IMR-90 (cell line): Measurements from ENCODE around the gene STAP1.

ENCODE experiments used
- POLR2A ChIP-seq: IDR thresholded peaks from 2 replicates; pipeline ENCODE4 v1.6.1; 2012; ENCODE audit warnings: mild to moderate bottlenecking, low read depth, low read length
- TF ChIP-seq, protein P1 (sequence below): conservative IDR thresholded peaks from 2 replicates; pipeline ENCODE4 v1.5.1; 2012; ENCODE audit warnings: mild to moderate bottlenecking, low read depth, low read length, improper control_type of control experiment

DNA sequence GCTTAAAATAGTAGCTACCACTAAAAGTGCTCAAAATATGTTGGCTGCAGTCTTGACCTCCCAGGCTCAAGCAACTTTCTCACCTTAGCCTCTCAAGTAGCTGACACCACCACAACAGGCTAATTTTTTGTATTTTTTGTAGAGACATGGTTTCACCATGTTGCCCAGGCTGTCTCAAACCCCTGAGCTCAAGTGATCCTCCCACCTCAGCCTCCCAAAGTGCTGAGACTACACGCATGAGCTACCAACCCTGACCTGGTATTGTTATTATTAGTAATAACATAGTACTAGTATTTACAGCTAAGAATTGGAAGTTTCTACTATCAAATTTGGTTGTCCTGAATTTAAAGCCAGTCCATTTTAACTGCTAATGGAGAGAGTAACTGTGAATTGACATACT, 18.0 kb downstream of the STAP1 start:
- TF ChIP-seq, protein P1, sequence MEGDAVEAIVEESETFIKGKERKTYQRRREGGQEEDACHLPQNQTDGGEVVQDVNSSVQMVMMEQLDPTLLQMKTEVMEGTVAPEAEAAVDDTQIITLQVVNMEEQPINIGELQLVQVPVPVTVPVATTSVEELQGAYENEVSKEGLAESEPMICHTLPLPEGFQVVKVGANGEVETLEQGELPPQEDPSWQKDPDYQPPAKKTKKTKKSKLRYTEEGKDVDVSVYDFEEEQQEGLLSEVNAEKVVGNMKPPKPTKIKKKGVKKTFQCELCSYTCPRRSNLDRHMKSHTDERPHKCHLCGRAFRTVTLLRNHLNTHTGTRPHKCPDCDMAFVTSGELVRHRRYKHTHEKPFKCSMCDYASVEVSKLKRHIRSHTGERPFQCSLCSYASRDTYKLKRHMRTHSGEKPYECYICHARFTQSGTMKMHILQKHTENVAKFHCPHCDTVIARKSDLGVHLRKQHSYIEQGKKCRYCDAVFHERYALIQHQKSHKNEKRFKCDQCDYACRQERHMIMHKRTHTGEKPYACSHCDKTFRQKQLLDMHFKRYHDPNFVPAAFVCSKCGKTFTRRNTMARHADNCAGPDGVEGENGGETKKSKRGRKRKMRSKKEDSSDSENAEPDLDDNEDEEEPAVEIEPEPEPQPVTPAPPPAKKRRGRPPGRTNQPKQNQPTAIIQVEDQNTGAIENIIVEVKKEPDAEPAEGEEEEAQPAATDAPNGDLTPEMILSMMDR, result no peak
- TF ChIP-seq POLR2A, result no peak
